H1 (cell line): ENCODE data around the gene TSPAN2. TPM values are rescaled to one million over a fixed set of nuclear protein-coding genes. Genes with fewer than 3 reads are reported as not detected.
A peak's percentile ranks its signal among the peaks of the same experiment; 100 is the strongest.

Experiments
- CTCF ChIA-PET: fragments of 300-600 bp; sonication (Branson Sonifier 250); formaldehyde crosslinking; loops from one replicate; lab custom pipeline; 2021; ENCODE audit not compliant: partially characterized antibody; lab: Charles Lee
- POLR2A ChIA-PET: fragments of 300-600 bp; sonication (Branson Sonifier 250); formaldehyde crosslinking; loops from one replicate; lab custom pipeline; 2021; ENCODE audit warnings: inconsistent platforms; ENCODE audit not compliant: partially characterized antibody; lab: Charles Lee
- DNase-seq, 2 experiments: peaks; one replicate each; pipeline versions ENCODE4 v3.0.0 to v3.0.0-alpha.2; 2010 to 2022; ENCODE audit warnings: low spot score in 2 of 2, low read depth in 1 of 2, mixed read lengths in 1 of 2
- FAIRE-seq: peaks from 2 replicates; lab custom pipeline; 2011; peaks lifted over from hg19 to GRCh38; lab: Jason Lieb, UNC
- H2AFZ ChIP-seq: 2 replicates; pipeline ENCODE4 v1.8.1; 2012; ENCODE audit warnings: low read length, inconsistent platforms
- H2AK5ac ChIP-seq: 2 replicates; pipeline ENCODE4 v1.6.1; 2013; ENCODE audit warnings: low read depth, low read length
- H2BK120ac ChIP-seq: replicated peaks from 2 replicates; pipeline ENCODE3; 2013; ENCODE audit warnings: low read depth, low read length, inconsistent platforms
- H2BK12ac ChIP-seq: 2 replicates; pipeline ENCODE4 v1.6.1; 2013; ENCODE audit warnings: low read depth, low read length
- H2BK15ac ChIP-seq: 2 replicates; pipeline ENCODE4 v1.6.1; 2013; ENCODE audit warnings: low read length
- H2BK20ac ChIP-seq: 2 replicates; pipeline ENCODE4 v1.6.1; 2013; ENCODE audit warnings: low read length
- H2BK5ac ChIP-seq: 2 replicates; pipeline ENCODE4 v1.6.1; 2013; ENCODE audit warnings: low read depth, low read length
- H3K14ac ChIP-seq: 2 replicates; pipeline ENCODE4 v1.6.1; 2013; ENCODE audit warnings: inconsistent platforms; ENCODE audit not compliant: insufficient read length
- H3K18ac ChIP-seq: 2 replicates; pipeline ENCODE4 v1.6.1; 2013; ENCODE audit warnings: low read length; ENCODE audit errors: extremely low read depth
- H3K23ac ChIP-seq: 2 replicates; pipeline ENCODE4 v1.6.1; 2013; ENCODE audit warnings: inconsistent platforms; ENCODE audit not compliant: insufficient read length
- H3K23me2 ChIP-seq: 2 replicates; pipeline ENCODE4 v1.6.1; 2013; ENCODE audit warnings: low read depth, low read length
- H3K27ac ChIP-seq: 2 replicates; pipeline ENCODE4 v1.6.1; 2011; ENCODE audit warnings: low read depth, low read length, inconsistent platforms
- H3K27me3 ChIP-seq, 4 experiments: replicated peaks in 1 of 4; 1 replicate in 1 of 4; 2 replicates in 3 of 4; pipeline versions ENCODE4 v1.6.1 to v1.8.1; 2011 to 2013; ENCODE audit warnings: low read length in 3 of 4, mild to moderate bottlenecking in 3 of 4, inconsistent platforms in 2 of 4, mixed read lengths in 2 of 4, moderate library complexity in 1 of 4; ENCODE audit not compliant: control insufficient read depth in 3 of 4, insufficient read depth in 3 of 4; ENCODE audit errors: extremely low read depth in 1 of 4
- H3K36me3 ChIP-seq, 4 experiments: 2 replicates each; pipeline versions ENCODE4 v1.6.1 to v1.8.1; 2011 to 2013; ENCODE audit warnings: mild to moderate bottlenecking in 4 of 4, low read length in 3 of 4, moderate library complexity in 2 of 4, control low read depth in 1 of 4, inconsistent platforms in 1 of 4; ENCODE audit not compliant: insufficient read depth in 4 of 4, control insufficient read depth in 2 of 4
- H3K4ac ChIP-seq: replicated peaks from 2 replicates; pipeline ENCODE3; 2013; ENCODE audit warnings: low read length, low read depth, mixed read lengths, inconsistent platforms; ENCODE audit not compliant: insufficient read length
- H3K4me1 ChIP-seq, 4 experiments: replicated peaks in 1 of 4; 1 replicate in 1 of 4; 2 replicates in 3 of 4; pipeline versions ENCODE4 v1.6.1 to v1.8.1; 2011 to 2013; ENCODE audit warnings: low read length in 3 of 4, inconsistent platforms in 2 of 4, mixed read lengths in 1 of 4; ENCODE audit not compliant: insufficient read depth in 4 of 4, control insufficient read depth in 3 of 4
- H3K4me2 ChIP-seq, 2 experiments: 2 replicates each; pipeline versions ENCODE4 v1.6.1 to v1.8.1; 2011 to 2013; ENCODE audit warnings: low read depth in 2 of 2, low read length in 2 of 2, control low read depth in 1 of 2, inconsistent platforms in 1 of 2, mild to moderate bottlenecking in 1 of 2; ENCODE audit not compliant: insufficient read depth in 1 of 2
- H3K4me3 ChIP-seq, 4 experiments: fragments of 200-600, 300-600 bp in 1 of 4; sonication (generic), shearing (Covaris generic), sonication (Bioruptor Twin) in 1 of 4; 2 replicates each; pipeline versions ENCODE4 v1.5.1 to v1.8.1; 2011 to 2016; ENCODE audit warnings: low read length in 4 of 4, low read depth in 3 of 4, control low read depth in 2 of 4, inconsistent platforms in 2 of 4, mild to moderate bottlenecking in 2 of 4, mixed read lengths in 1 of 4, moderate library complexity in 1 of 4; ENCODE audit not compliant: insufficient read depth in 2 of 4; ENCODE audit errors: extremely low read depth in 1 of 4
- H3K56ac ChIP-seq: replicated peaks from 2 replicates; pipeline ENCODE3; 2013; ENCODE audit warnings: low read depth, mild to moderate bottlenecking, mixed read lengths, low read length, inconsistent platforms; ENCODE audit not compliant: insufficient read length
- H3K79me1 ChIP-seq: 2 replicates; pipeline ENCODE4 v1.6.1; 2013; ENCODE audit warnings: low read depth, low read length, control low read depth
- H3K79me2 ChIP-seq, 2 experiments: 2 replicates each; pipeline versions ENCODE4 v1.6.1 to v1.8.1; 2012 to 2013; ENCODE audit warnings: low read length in 2 of 2, mild to moderate bottlenecking in 2 of 2, inconsistent platforms in 1 of 2; ENCODE audit not compliant: insufficient read depth in 2 of 2, control insufficient read depth in 1 of 2
- H3K9ac ChIP-seq, 4 experiments: replicated peaks in 1 of 4; 1 replicate in 1 of 4; 2 replicates in 3 of 4; pipeline versions ENCODE4 v1.6.1 to v1.8.1; 2011 to 2013; ENCODE audit warnings: low read depth in 3 of 4, low read length in 3 of 4, control low read depth in 2 of 4, mild to moderate bottlenecking in 2 of 4, moderate library complexity in 2 of 4, inconsistent platforms in 1 of 4; ENCODE audit errors: extremely low read depth in 1 of 4
- H3K9me3 ChIP-seq, 2 experiments: 2 replicates each; pipeline versions ENCODE4 v1.6.1 to v1.8.1; 2012 to 2013; ENCODE audit warnings: mild to moderate bottlenecking in 2 of 2, moderate library complexity in 2 of 2, control low read depth in 1 of 2, inconsistent platforms in 1 of 2, low read depth in 1 of 2, low read length in 1 of 2, mixed read lengths in 1 of 2; ENCODE audit not compliant: insufficient read depth in 2 of 2
- H4K20me1 ChIP-seq, 2 experiments: replicated peaks in 1 of 2; 2 replicates each; pipeline versions ENCODE3 to v1.8.1; 2011 to 2013; ENCODE audit warnings: inconsistent platforms in 2 of 2, low read length in 2 of 2, mild to moderate bottlenecking in 1 of 2; ENCODE audit not compliant: insufficient read depth in 2 of 2, control insufficient read depth in 1 of 2
- H4K5ac ChIP-seq: 2 replicates; pipeline ENCODE4 v1.6.1; 2013; ENCODE audit warnings: low read length, low read depth, mixed read lengths, inconsistent platforms; ENCODE audit not compliant: insufficient read length
- H4K8ac ChIP-seq: 2 replicates; pipeline ENCODE4 v1.8.0; 2013; ENCODE audit warnings: mild to moderate bottlenecking, moderate library complexity, low read length, inconsistent platforms; ENCODE audit not compliant: insufficient read depth; ENCODE audit errors: extremely low read depth
- H4K91ac ChIP-seq: replicated peaks from 2 replicates; pipeline ENCODE3; 2013; ENCODE audit warnings: low read length, mixed read lengths, inconsistent platforms; ENCODE audit not compliant: insufficient read length
- CBX8 ChIP-seq: fragments of 300-800, 300-1000 bp; sonication (generic); IDR thresholded peaks from 2 replicates; pipeline ENCODE4 v1.7.1; 2016; ENCODE audit warnings: low read depth, low read length, borderline replicate concordance
- CHD1 ChIP-seq: IDR thresholded peaks from 2 replicates; pipeline ENCODE4 v1.6.1; 2012; ENCODE audit warnings: low read depth, low read length, improper control_type of control experiment
- EGR1 ChIP-seq: IDR thresholded peaks from 2 replicates; pipeline ENCODE4 v1.6.1; 2011; ENCODE audit warnings: low read depth, low read length, borderline replicate concordance
- EZH2 ChIP-seq: fragments of 200-600 bp; sonication (generic); IDR thresholded peaks from 2 replicates; pipeline ENCODE4 v1.7.1; 2012; ENCODE audit warnings: low read depth, mild to moderate bottlenecking, moderate library complexity, low read length, inconsistent platforms; ENCODE audit not compliant: severe bottlenecking
- HDAC6 ChIP-seq: IDR thresholded peaks from one replicate; pipeline ENCODE4 v1.7.1; 2012; ENCODE audit warnings: low read depth, mild to moderate bottlenecking, inconsistent platforms, low read length, moderate library complexity
- JUND ChIP-seq: IDR thresholded peaks from 2 replicates; pipeline ENCODE4 v1.6.1; 2011; ENCODE audit warnings: mild to moderate bottlenecking, improper control_type of control experiment, low read length
- KDM1A ChIP-seq: fragments of 200-600, 300-600 bp; sonication (generic); IDR thresholded peaks from 2 replicates; pipeline ENCODE4 v1.7.1; 2016; ENCODE audit warnings: mild to moderate bottlenecking, low read length, borderline replicate concordance
- NRF1 ChIP-seq: IDR thresholded peaks from 2 replicates; pipeline ENCODE4 v1.6.1; 2011; ENCODE audit warnings: mild to moderate bottlenecking, low read depth, low read length, improper control_type of control experiment
- SIN3A ChIP-seq, 2 experiments: IDR thresholded peaks in 1 of 2; conservative IDR thresholded peaks in 1 of 2; 2 replicates each; pipeline ENCODE4 v1.6.1; 2011 to 2012; ENCODE audit warnings: low read length in 2 of 2, improper control_type of control experiment in 1 of 2, low read depth in 1 of 2, mild to moderate bottlenecking in 1 of 2
- SIRT6 ChIP-seq: IDR thresholded peaks from one replicate; pipeline ENCODE4 v1.7.1; 2012; ENCODE audit warnings: low read length, inconsistent platforms
- TCF12 ChIP-seq: IDR thresholded peaks from 2 replicates; pipeline ENCODE4 v1.6.1; 2011; ENCODE audit warnings: low read depth, mild to moderate bottlenecking, low read length
- polyA plus RNA-seq, 7 experiments: library from polyadenylated mRNA; depleted of rRNA in 3 of 7; stranded (reverse) in 5 of 7; unstranded in 2 of 7; fragments of >200 nt in 5 of 7; fragments of 200-250 nt in 2 of 7; gene quantifications; 1 replicate in 5 of 7; 2 replicates in 1 of 7; 4 replicates in 1 of 7; pipeline versions ENCODE4 v1.2.1 to v1.2.3, GENCODE V29; 2011 to 2013; ENCODE audit warnings: missing spikeins in 2 of 7, mixed read lengths in 2 of 7
- total RNA-seq: library from RNA; stranded (reverse); fragmentation: NEBNext Ultra II Directional; extraction: Animal tissue kit (Norgen Biotek cat#: 25700); gene quantifications from 2 replicates; pipeline ENCODE4 v1.2.1, GENCODE V29; 2021

TSPAN2 gene
- total and polyA plus RNA-seq, 2 of the 8 experiments (the other 6 are each of a cell fraction or from before 2014, with no cell fraction given): 7.4 to 14.2 TPM

DNA sequence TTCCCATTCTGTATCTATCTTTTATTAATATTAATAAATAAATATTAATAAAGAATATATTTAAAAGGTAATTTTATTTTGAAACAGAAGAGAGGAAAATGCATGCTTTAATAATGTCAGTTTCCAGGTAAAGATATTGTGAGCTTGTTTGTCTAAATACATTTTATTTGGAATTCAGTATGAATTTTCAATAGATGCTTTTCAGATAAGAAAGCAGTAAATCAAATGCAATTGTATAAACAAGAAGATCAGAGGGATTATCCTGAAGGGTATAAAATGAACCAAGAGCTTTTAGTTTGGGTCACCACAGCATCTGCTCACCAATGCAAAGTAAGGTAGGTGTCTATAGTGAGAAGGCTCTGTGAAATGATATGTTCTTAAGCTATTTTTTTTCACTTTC, 59.8 kb downstream of the TSPAN2 start, which contains the start of gene TSHB:
TSS of gene TSHB (plus strand) at position 301 of the 400 bp plus-strand sequence. CDS start 3,537 bp downstream, outside the sequence.
- no peak for FAIRE-seq
- no peaks in the 10 kb centered on the region for H3K4me1 ChIP-seq
- no peaks in the 10 kb centered on the region for H3K79me2 ChIP-seq

More for the DNA sequence above, 59.8 kb downstream of the TSPAN2 start, which contains the start of gene TSHB:
- H2BK15ac ChIP-seq: no peak within 1 kb of the TSS
- peak within 1 kb of the TSS in 1 of 4 experiments; percentile 8; a peak in 1 of 7 replicates for H3K9ac ChIP-seq
- H3K79me1 ChIP-seq: no peaks in the 10 kb centered on the region
- H3K23ac ChIP-seq: no peak within 1 kb of the TSS
- H3K9me3 ChIP-seq: no peaks in the 10 kb centered on the region
- no peak within 1 kb of the TSS for H2BK120ac ChIP-seq
- H4K91ac ChIP-seq: no peak within 1 kb of the TSS
- no peak within 1 kb of the TSS for H3K14ac ChIP-seq
- no peak within 1 kb of the TSS for H3K27ac ChIP-seq
- no peak within 1 kb of the TSS for H4K8ac ChIP-seq
- POLR2A ChIA-PET: no interaction called here
- DNase-seq: no peak
- no peak within 1 kb of the TSS for H3K56ac ChIP-seq
- H2BK12ac ChIP-seq: no peak within 1 kb of the TSS
- no peak within 1 kb of the TSS for H3K4me3 ChIP-seq
- H3K4ac ChIP-seq: no peak within 1 kb of the TSS
- H4K5ac ChIP-seq: no peak within 1 kb of the TSS
- no peaks in the 10 kb centered on the region for H3K23me2 ChIP-seq
- no peak within 1 kb of the TSS for H2BK5ac ChIP-seq
- H4K20me1 ChIP-seq: no peaks in the 10 kb centered on the region
- no peak within 1 kb of the TSS for H2AK5ac ChIP-seq
- no peak within 1 kb of the TSS for H3K4me2 ChIP-seq
- CTCF ChIA-PET: no interaction called here
- no peak within 1 kb of the TSS for H3K18ac ChIP-seq
- H2BK20ac ChIP-seq: no peak within 1 kb of the TSS
- no peaks in the 10 kb centered on the region for H3K27me3 ChIP-seq
- H2AFZ ChIP-seq: no peak within 1 kb of the TSS
- H3K36me3 ChIP-seq: no peaks in the 10 kb centered on the region
- TF ChIP-seq KDM1A (no peak), CHD1 (no peak), HDAC6 (no peak), TCF12 (no peak), NRF1 (no peak), CBX8 (no peak), EZH2 (no peak), SIN3A (conservative IDR thresholded peaks at IDR 0.05 in 1 of 2, IDR thresholded peaks at IDR 0.05 in 1 of 2; ENCODE audit: low read depth in 1 of 2, low read length in 2 of 2) (no peak), EGR1 (no peak), SIRT6 (no peak), JUND (no peak)
